ENCODE measurements around the gene PRSS53.

Gene PRSS53

GRCh38 chr16:31077592-31078396 is 10.9 kb downstream of the PRSS53 start:
- DNase-seq (ENCODE audit: low spot score) = peak; percentile 83

- DNase-seq (ENCODE audit: low spot score) = no peak
These were observed 11.7 kb downstream of the PRSS53 start for GRCh38 chr16:31077024-31077423.

- no peak for DNase-seq (ENCODE audit: low spot score)
These were observed 12.4 kb downstream of the PRSS53 start for GRCh38 chr16:31076319-31076718.

- no peak for DNase-seq (ENCODE audit: low spot score)
These were observed 13.9 kb downstream of the PRSS53 start for GRCh38 chr16:31074814-31075183.

- peak; percentile 99 for DNase-seq (ENCODE audit: low spot score)
These were observed 14.6 kb downstream of the PRSS53 start, which contains the start of the genes ZNF646 and ZNF668 for GRCh38 chr16:31073970-31074813. TSS of gene ZNF646 (plus strand) at chr16:31074422. CDS start at chr16:31076325, 1,903 bp downstream. TSS of gene ZNF668 (minus strand) at chr16:31074240. CDS start at chr16:31064459, 9,781 bp downstream.

GRCh38 chr16:31073142-31073969 is 15.4 kb downstream of the PRSS53 start:
- peak; percentile 82 for DNase-seq (ENCODE audit: low spot score)

GRCh38 chr16:31072540-31073141 is 16.1 kb downstream of the PRSS53 start:
- peak; percentile 47 for DNase-seq (ENCODE audit: low spot score)

GRCh38 chr16:31071861-31072260 is 16.9 kb downstream of the PRSS53 start:
- peak; percentile 12 for DNase-seq (ENCODE audit: low spot score)

GRCh38 chr16:31067342-31067741 is 21.4 kb downstream of the PRSS53 start:
- no peak for DNase-seq (ENCODE audit: low spot score)

GRCh38 chr16:31064882-31065461 is 23.8 kb downstream of the PRSS53 start:
- no peak for DNase-seq (ENCODE audit: low spot score)

- DNase-seq (ENCODE audit: low spot score) = no peak
These were observed 24.7 kb downstream of the PRSS53 start for GRCh38 chr16:31063843-31064611.

GRCh38 chr16:31063495-31063842 is 25.3 kb downstream of the PRSS53 start:
- no peak for DNase-seq (ENCODE audit: low spot score)

GRCh38 chr16:31061813-31062440 is 26.8 kb downstream of the PRSS53 start:
- DNase-seq (ENCODE audit: low spot score) = no peak

GRCh38 chr16:31061126-31061812 is 27.5 kb downstream of the PRSS53 start:
- no peak for DNase-seq (ENCODE audit: low spot score)

GRCh38 chr16:31055613-31056012 is 33.1 kb downstream of the PRSS53 start:
- DNase-seq (ENCODE audit: low spot score) = no peak

GRCh38 chr16:31052114-31052513 is 36.6 kb downstream of the PRSS53 start:
- peak; percentile 18 for DNase-seq (ENCODE audit: low spot score)

- no peak for DNase-seq (ENCODE audit: low spot score)
These were observed 38.3 kb downstream of the PRSS53 start for GRCh38 chr16:31050280-31051030.

GRCh38 chr16:31043898-31044481 is 44.8 kb downstream of the PRSS53 start:
- no peak for DNase-seq (ENCODE audit: low spot score)
